ENCODE results near the gene ZNF208. TPM values are rescaled to one million over a fixed set of nuclear protein-coding genes. Genes with fewer than 3 reads are reported as not detected.

The ZNF208 gene
- total and polyA plus RNA-seq, 2 donors (not counting 3 experiments of a cell fraction or from before 2014, with no cell fraction given) = not detected

GRCh38 chr19:21902571-21902970 lies 108.2 kb downstream of the ZNF208 start:
- Histone ChIP-seq H3K9me3 (replicated peaks; ENCODE audit: control insufficient read depth, insufficient read depth, low read length) (peaks cover 5% of the 10 kb centered on the region), H3K4me1 (ENCODE audit: control insufficient read depth, extremely low read depth, insufficient read depth, low read length) (no peaks in the 10 kb centered on the region), H3K4me3 (replicated peaks in 1 of 3; ENCODE audit: insufficient read depth in 1 of 3, low read depth in 1 of 3, low read length in 3 of 3) (no peak overlapping the region), H4K20me1 (replicated peaks; ENCODE audit: control insufficient read depth, extremely low read depth, insufficient read depth, low read length) (no peaks in the 10 kb centered on the region), H3K27me3 (ENCODE audit: control insufficient read depth in 2 of 2, insufficient read depth in 2 of 2, low read length in 2 of 2) (no peaks in the 10 kb centered on the region), H3K4me2 (ENCODE audit: insufficient read depth, low read length) (no peak overlapping the region), H3K9ac (replicated peaks; ENCODE audit: extremely low read depth, insufficient read depth, low read length) (no peak overlapping the region), H3K79me2 (ENCODE audit: control insufficient read depth, insufficient read depth, low read length) (no peaks in the 10 kb centered on the region), H3K27ac (ENCODE audit: insufficient read depth, low read depth, low read length) (no peak overlapping the region), H3K9me1 (replicated peaks; ENCODE audit: control insufficient read depth, extremely low read depth, insufficient read depth, low read length) (no peaks in the 10 kb centered on the region), H3K36me3 (ENCODE audit: control insufficient read depth in 2 of 2, extremely low read depth in 1 of 2, insufficient read depth in 2 of 2, low read length in 2 of 2) (no peaks in the 10 kb centered on the region), H2AFZ (ENCODE audit: low read depth, low read length) (no peak overlapping the region)
- BruUV-seq (replicated peaks) = no TSS peak
- no peak for FAIRE-seq
- ChIA-PET CTCF (no interaction called here), POLR2A (no interaction called here)
- no peak for DNase-seq (ENCODE audit: low read depth, low spot score)
- intact Hi-C loops (cut with micrococcal nuclease) = no loop called here
- TF ChIP-seq JUN (IDR thresholded peaks at IDR 0.05; ENCODE audit: borderline replicate concordance, insufficient read depth, insufficient read length, low read depth) (no peak), GATA2 (IDR thresholded peaks at IDR 0.05; ENCODE audit: insufficient read depth, insufficient read length, low read depth, low read length) (no peak), MYC (IDR thresholded peaks at IDR 0.05; ENCODE audit: low read depth, low read length) (no peak), EZH2 (IDR thresholded peaks at IDR 0.05; ENCODE audit: borderline replicate concordance, low read depth, low read length, severe bottlenecking) (no peak), FOS (IDR thresholded peaks at IDR 0.05; ENCODE audit: borderline replicate concordance, insufficient read depth, low read length) (no peak), MAX (IDR thresholded peaks at IDR 0.05; ENCODE audit: insufficient read depth, insufficient read length) (no peak), POLR2AphosphoS5 (IDR thresholded peaks at IDR 0.05; ENCODE audit: insufficient read depth, low read depth, low read length) (no peak), POLR2A (IDR thresholded peaks at IDR 0.05; ENCODE audit: low read depth, low read length) (no peak), CTCF (IDR thresholded peaks at IDR 0.05; ENCODE audit: extremely low read depth in 1 of 2, insufficient read depth in 1 of 2, low read depth in 1 of 2, low read length in 2 of 2) (no peak)
- dilution Hi-C loops (cut with MboI; ENCODE audit: extremely low pct_ligation_motif_present, low sequenced_read_pairs) = no loop called here
